Brain microvascular endothelial cell (primary cell): ENCODE measurements around the gene NRG2.
A peak's percentile ranks its signal among the peaks of the same experiment; 100 is the strongest.

ENCODE experiments used
- DNase-seq: peaks from one replicate; pipeline ENCODE4 v3.0.0-alpha.2; 2020
- H3K27ac ChIP-seq: fragments of 250-450 bp; sonication (Bioruptor Pico); 2 replicates; pipeline ENCODE4 v1.5.1; 2020; ENCODE audit warnings: mild to moderate bottlenecking, moderate library complexity
- H3K27me3 ChIP-seq: fragments of 250-450 bp; sonication (Bioruptor Pico); replicated peaks from 2 replicates; pipeline ENCODE4 v1.5.1; 2020; ENCODE audit warnings: mild to moderate bottlenecking
- H3K36me3 ChIP-seq: fragments of 250-450 bp; sonication (Bioruptor Pico); replicated peaks from 2 replicates; pipeline ENCODE4 v1.5.1; 2020; ENCODE audit warnings: mild to moderate bottlenecking
- H3K4me3 ChIP-seq: 2 replicates; pipeline ENCODE4 v1.5.1; 2011; ENCODE audit warnings: low read depth, mild to moderate bottlenecking, control low read depth, low read length, moderate library complexity
- CTCF ChIP-seq: IDR thresholded peaks from 2 replicates; pipeline ENCODE4 v1.5.1; 2011; ENCODE audit warnings: low read depth, mild to moderate bottlenecking, moderate library complexity, low read length, control low read depth, inconsistent platforms; ENCODE audit errors: missing control alignments
- in situ Hi-C: cut with HindIII; loops from 2 replicates; pipeline ENCODE4 v1.10.0; 2017; ENCODE audit warnings: low sequenced_read_pairs, low pct_ligation_motif_present

Gene NRG2

DNA sequence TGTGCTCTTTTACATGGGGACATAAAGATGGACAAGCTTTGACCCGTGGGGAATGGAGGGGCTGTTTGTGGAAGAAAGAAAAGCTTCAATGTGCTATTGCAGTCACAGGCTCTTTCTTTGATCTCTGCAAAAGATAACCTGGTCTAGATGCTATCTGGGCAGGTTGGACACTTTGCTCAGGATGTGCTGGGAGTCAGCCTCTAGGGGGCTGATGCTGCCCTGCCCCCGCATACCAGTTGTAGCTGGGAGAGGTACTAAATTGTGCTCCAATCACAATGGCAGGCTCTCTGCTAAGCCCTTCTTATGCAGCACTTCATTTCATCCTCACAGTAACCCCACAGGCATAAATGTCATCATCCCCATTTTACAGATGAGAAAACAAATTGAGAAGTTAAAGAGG, 180.3 kb downstream of the NRG2 start:
- Histone ChIP-seq H3K4me3 (no peak overlapping the region), H3K36me3 (no peaks in the 10 kb centered on the region), H3K27ac (no peak overlapping the region), H3K27me3 (peaks cover 4% of the 10 kb centered on the region)
- in situ Hi-C loops = no loop called here
- peak; percentile 44 for TF ChIP-seq CTCF
- no peak for DNase-seq

DNA sequence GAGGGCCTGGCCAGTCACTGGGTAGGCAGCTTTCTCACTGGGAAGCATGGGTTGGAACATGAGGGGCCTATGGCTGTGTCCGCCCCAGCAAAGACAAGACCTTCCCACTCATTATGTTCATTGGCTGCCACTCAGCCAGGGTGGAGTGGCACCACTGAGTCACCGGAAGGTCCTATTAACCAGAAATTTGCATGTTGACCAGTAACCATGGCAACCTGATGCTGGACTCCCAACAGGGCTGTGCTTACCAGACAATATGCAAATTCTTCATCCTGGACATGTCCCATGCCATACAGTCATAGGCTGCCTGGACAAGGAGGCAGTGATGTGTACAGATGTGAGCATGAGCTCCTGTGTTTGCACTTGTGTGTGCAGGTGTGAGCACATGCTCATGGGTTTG, 180.8 kb downstream of the NRG2 start:
- H3K36me3 ChIP-seq = no peaks in the 10 kb centered on the region
- no peak overlapping the region for H3K27ac ChIP-seq
- in situ Hi-C loops = no loop called here
- H3K27me3 ChIP-seq = peaks cover 3% of the 10 kb centered on the region
- peak; percentile 46 for DNase-seq
- TF ChIP-seq CTCF = no peak
- no peak overlapping the region for H3K4me3 ChIP-seq

DNA sequence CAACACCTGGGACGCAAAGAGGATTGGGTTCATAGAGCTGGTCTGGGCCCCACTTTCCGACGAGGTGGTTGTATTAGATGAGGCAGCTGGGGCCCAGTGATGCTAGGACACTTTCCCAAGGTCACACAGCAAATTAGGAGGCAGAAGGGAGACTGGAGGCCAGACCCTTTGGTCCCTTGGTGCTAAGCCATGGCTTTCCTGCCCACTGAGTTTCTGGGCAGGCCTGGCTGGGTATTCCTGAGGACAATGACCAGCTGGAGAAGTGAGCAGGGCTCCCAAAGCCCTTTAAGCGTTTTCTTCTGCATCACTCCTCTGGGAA, 181.3 kb downstream of the NRG2 start:
- no peak for TF ChIP-seq CTCF
- DNase-seq = no peak
- Histone ChIP-seq H3K27ac (no peak overlapping the region), H3K27me3 (peaks cover 1% of the 10 kb centered on the region), H3K36me3 (no peaks in the 10 kb centered on the region), H3K4me3 (no peak overlapping the region)
- in situ Hi-C loops = no loop called here

DNA sequence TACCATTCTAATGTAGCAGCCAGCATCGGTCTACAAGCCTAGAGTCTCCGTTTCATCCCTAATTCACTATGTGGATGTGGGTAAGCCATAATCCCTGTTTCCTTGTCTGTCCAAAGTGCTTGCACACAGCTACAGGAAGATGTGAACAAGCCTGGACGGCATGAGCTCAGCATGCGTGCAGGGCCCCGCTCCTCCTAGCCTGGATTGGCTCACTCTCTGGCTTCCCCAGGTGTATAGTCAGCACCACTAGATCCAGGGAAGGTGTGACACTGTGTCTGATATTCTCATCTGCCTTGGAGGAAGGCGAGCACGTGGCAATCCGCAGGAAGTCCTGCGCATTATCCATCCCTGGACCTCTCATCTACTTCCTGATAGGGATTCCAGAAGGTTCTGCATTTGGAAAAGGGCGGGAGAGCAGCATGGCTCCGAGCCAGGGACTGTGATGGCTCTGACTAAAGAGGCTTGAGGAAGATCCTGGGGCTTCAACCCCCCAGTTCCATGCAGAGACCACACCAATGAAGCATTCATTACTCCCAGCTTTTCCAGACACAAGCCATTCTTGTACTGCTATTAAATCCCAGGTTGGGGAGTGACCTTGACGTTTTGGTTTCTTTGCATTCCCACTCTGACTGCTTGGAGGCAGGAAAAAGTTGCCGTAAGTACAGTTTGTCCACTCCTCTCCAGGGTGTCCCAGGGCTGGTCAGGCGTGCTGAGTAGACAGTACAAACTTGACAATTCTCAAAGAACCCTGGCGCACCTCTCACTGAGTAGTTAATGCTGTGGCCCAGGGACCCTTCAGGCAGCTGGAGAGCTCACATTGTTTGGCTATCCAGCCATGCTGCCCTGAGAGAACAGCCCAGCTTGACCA, 181.8 kb downstream of the NRG2 start:
- no peak for DNase-seq
- in situ Hi-C loops = no loop called here
- Histone ChIP-seq H3K36me3 (no peaks in the 10 kb centered on the region), H3K27ac (no peak overlapping the region), H3K4me3 (no peak overlapping the region), H3K27me3 (no peaks in the 10 kb centered on the region)
- TF ChIP-seq CTCF = no peak

GRCh38 chr5:139859013-139859412, 184.1 kb downstream of the NRG2 start:
- DNase-seq = no peak
- Histone ChIP-seq H3K4me3 (no peak overlapping the region), H3K27me3 (no peaks in the 10 kb centered on the region), H3K36me3 (no peaks in the 10 kb centered on the region), H3K27ac (no peak overlapping the region)
- in situ Hi-C loops = no loop called here
- TF ChIP-seq CTCF = no peak

DNA sequence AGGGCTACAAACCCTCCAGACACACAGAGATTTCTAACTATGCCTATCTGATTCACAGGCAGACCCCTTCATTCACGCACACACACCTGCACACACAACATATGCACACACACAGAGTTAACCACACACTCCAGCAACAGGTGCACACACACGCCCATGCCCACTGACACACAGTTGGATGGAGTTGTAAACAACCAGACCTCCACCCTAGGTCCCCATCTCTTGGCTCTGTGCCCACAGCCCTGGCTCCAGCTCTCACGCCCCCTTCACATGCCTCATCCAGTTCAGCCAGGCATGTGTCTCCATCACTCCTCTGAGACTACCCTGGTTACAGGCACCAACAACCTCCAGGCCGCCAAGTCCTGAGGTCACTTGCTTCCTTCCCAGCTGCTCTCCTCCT, 186.4 kb downstream of the NRG2 start:
- no peak for DNase-seq
- Histone ChIP-seq H3K4me3 (no peak overlapping the region), H3K36me3 (no peaks in the 10 kb centered on the region), H3K27ac (no peak overlapping the region), H3K27me3 (no peaks in the 10 kb centered on the region)
- no peak for TF ChIP-seq CTCF
- in situ Hi-C loops = no loop called here
